Fibroblast of pulmonary artery (primary cell): ENCODE measurements around the gene PKP4.
A peak's percentile ranks its signal among the peaks of the same experiment; 100 is the strongest.

Experiments used
- DNase-seq: peaks from one replicate; pipeline ENCODE4 v3.0.0-alpha.2; 2010; ENCODE audit warnings: low read depth
- H3K4me3 ChIP-seq: replicated peaks from 2 replicates; pipeline ENCODE4 v1.5.1; 2011; ENCODE audit warnings: low read depth, mild to moderate bottlenecking, control low read depth, low read length, moderate library complexity
- TF ChIP-seq, protein P1 (sequence below): IDR thresholded peaks from 2 replicates; pipeline ENCODE4 v1.5.1; 2011; ENCODE audit warnings: mild to moderate bottlenecking, control low read depth, low read length, inconsistent platforms; ENCODE audit errors: missing control alignments

PKP4 gene

DNA sequence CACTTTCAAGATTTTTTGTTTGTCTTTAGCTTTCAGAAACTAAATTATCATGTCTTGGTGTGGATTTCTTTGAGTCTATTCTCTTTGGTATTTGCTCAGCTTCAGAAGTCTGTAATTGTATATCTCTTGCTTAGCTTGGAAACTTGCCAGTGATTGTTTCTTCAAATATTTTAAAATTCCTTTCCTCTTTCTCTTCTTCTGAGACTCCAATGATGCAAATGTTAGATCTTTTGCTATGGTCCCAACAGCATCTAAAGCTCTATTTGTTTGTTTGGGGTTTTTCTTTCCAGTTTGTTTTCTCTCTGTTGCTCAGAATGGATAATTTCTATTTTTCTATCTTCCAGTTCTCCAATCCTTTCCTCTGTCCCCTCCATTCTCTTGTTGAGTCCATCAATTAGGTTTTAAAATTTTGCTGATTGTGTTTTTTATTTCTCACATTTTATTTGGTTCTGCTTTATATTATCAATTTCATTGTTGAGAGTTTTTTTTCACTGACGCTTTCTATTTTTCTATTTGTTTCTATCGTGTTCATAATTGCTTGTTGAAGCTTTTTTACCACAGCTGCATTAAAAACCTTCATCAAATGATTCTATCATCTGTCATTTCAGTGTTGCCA is 256.9 kb downstream of the PKP4 start:
- H3K4me3 ChIP-seq = no peak overlapping the region
- TF ChIP-seq, protein P1, sequence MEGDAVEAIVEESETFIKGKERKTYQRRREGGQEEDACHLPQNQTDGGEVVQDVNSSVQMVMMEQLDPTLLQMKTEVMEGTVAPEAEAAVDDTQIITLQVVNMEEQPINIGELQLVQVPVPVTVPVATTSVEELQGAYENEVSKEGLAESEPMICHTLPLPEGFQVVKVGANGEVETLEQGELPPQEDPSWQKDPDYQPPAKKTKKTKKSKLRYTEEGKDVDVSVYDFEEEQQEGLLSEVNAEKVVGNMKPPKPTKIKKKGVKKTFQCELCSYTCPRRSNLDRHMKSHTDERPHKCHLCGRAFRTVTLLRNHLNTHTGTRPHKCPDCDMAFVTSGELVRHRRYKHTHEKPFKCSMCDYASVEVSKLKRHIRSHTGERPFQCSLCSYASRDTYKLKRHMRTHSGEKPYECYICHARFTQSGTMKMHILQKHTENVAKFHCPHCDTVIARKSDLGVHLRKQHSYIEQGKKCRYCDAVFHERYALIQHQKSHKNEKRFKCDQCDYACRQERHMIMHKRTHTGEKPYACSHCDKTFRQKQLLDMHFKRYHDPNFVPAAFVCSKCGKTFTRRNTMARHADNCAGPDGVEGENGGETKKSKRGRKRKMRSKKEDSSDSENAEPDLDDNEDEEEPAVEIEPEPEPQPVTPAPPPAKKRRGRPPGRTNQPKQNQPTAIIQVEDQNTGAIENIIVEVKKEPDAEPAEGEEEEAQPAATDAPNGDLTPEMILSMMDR = no peak
- DNase-seq = peak; percentile 53

DNA sequence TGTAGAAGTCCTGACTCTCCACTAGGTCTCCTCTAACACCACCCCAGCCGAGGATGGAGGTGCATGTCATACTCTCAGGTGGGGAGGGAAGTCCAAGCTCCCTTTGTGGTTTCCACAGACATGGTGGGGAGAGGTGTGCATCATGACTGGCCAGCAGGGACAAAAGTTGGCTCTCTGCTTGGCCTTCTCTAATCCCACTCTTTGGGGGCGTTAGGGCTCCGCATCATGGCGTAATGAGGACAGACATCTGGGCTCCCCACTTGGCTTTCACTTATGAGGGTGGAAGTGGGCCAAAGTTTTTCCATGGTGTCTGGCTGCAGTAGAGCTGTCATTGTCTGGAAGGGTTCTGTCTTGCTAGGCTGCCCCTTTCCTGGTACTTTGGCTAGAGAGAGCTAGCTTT is 257.7 kb downstream of the PKP4 start:
- no peak overlapping the region for H3K4me3 ChIP-seq
- no peak for DNase-seq
- TF ChIP-seq, protein P1 = no peak

DNA sequence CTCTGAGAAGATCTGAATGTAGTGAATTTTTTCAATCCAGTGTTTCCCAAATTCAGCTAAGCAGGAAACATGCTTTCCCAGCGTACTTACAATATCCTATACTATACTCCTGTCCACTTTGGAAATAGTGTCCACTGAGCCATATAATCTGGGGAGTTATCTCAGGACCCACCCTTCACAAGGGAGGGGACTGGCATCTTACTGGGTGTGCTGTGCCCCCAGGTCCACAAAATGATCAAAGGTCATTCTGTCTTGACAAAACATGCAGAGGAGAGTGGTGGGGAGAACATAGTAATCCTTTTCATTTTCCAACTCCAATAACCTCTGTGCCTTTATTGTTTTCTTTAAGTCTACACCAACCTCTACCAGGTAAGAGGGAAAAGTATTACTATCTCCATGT is 258.6 kb downstream of the PKP4 start:
- no peak overlapping the region for H3K4me3 ChIP-seq
- no peak for DNase-seq
- TF ChIP-seq, protein P1 = no peak

DNA sequence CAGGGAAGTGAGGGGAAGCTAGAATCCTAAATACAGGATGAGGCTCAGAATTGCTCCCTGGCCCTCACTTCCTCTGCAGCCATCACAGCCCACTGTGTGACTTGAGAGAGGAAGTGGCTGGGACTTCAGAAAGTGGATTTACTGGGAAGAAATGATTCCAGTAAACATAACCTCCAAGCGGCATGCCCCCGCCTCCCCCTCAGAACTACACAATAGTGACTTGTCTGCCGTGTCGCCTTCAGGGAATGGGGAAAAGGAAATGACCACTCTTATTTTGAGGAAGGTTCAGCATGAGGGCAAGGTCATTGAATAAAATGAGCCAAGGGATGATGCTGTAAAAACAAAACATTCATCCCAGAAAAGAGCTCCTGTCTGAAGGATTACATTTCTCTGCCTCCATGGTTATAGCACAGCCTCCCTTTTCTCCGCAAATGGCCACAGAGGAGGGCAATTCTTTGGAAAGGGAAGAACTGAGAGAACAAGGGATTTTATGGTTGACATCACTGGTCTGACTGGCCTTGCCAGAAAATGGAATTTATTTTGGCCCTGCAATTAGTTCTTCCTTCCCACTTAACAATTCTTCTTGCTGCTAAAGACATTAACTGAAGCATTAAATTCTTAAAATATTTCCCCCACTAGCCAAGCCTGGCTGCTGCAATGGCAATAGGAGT is 259.5 kb downstream of the PKP4 start:
- peak; percentile 35 for DNase-seq
- no peak overlapping the region for H3K4me3 ChIP-seq
- TF ChIP-seq, protein P1 = no peak

DNA sequence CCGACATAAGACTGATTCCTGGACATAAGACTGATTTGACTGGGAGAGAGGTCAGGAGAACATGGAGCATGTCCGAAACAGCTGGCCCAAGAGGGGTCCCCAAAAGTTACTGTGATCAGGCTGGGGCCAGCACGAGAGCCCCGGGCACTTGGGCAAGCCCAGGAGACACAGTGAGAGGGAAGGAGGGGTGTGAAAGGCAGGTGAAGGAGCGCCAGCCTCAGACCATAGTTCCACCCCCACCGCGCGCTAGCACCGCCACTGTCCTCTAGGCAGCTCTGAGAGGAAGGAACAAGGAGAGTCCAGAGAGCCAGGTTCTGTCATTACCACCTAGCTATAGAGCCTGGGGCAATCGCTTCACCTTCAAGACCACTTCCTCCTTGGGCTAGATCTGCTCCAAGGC is 260.2 kb downstream of the PKP4 start:
- DNase-seq = no peak
- H3K4me3 ChIP-seq = no peak overlapping the region
- TF ChIP-seq, protein P1 = no peak

DNA sequence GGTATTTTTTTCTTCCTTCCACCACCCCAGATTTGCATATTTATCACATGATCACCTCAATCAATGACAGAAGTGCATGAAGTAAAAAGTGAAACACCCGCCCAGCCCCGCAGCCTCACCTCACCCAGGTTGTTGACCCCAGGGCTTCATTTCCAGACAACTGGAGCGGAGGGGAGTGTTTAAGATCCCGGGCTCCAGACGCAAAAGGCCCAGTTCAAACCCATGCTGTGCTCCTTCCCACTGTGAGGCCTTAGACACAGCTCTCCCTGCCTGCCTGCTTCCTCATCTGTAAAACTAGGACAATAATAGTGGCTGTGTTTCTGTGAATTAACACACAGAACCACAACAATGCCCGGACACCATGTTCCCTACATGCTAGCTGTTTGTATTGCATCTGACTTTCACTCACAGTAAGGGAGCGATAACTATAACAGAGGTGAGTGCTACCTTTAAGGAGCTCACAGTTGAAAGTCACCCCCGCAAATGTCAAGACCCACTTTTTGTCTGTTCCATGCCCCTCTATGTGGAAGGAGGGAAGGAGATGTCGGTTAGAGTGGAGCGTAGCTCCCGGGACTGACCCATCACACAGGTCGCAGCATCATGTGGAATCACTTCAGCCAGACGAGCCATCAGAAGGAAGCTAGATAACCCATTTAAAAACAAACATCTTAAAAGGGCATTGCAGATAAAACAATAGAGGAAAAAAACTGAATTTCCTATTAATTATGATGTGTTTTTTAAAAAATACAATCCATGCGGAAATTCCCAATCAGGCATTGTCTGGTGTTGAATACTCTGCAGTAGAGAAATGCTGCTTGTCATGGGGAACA is 260.8 kb downstream of the PKP4 start:
- no peak for DNase-seq
- no peak overlapping the region for H3K4me3 ChIP-seq
- TF ChIP-seq, protein P1 = no peak
